Measurements from ENCODE around the gene WHRN. TPM values are rescaled to one million over a fixed set of nuclear protein-coding genes. Genes with fewer than 3 reads are reported as not detected.

WHRN gene
- total and polyA plus RNA-seq, 2 donors, result 2.4 to 12.1 TPM

DNA sequence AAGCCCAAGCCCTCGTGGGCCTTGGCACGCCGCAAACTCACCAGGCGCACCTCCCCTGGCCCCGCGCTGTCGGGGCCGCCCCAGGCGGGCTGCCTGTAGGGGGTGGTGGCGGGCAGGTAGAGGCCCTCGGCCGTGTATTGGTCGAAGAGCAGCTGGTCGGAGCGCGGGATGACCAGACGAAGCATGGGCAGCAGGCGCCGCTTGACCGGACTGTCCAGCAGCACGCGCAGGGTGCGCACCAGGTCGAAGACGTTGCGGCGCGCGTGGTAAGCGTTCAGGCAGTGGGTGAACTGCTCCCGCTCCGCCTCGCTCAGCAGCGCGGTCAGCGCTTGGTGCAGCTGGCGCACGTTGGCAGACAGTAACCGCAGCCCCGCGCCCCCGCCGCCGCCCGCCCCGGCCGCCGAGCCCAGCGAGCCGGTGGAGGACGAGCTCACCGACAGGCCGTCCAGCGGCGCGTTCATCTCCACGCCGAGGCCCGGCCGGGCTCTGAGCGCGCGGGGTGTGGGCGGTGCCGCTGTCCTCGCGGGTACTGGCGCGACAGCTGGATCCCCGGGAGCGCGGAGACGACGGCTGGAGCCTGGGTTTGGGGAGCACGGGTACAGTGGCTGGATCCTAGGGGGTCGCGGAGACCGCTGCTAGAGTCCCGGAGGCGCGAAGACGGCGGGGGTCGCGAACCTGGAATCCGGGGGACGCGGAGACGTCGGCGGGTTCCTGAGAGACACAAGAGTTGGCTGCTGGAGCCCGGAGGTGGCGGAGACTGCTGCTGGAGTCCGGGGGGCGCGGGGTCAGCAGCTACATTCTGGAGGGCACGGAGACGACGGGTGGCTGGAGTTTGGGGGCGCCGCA, 709 bp downstream of the WHRN start:
- Histone ChIP-seq H3K4me1 (ENCODE audit: insufficient read depth) (no peaks in the 10 kb centered on the region), H3K27ac (ENCODE audit: low read depth) (no peak overlapping the region), H3K36me3 (ENCODE audit: insufficient read depth) (no peaks in the 10 kb centered on the region), H3K4me3 (ENCODE audit: low read depth, low read length) (peak overlapping the region; percentile 83)
- no peak for DNase-seq (ENCODE audit: extremely low spot score)
- 5% methylated on average over 101 of the region's 101 CpGs for WGBS

DNA sequence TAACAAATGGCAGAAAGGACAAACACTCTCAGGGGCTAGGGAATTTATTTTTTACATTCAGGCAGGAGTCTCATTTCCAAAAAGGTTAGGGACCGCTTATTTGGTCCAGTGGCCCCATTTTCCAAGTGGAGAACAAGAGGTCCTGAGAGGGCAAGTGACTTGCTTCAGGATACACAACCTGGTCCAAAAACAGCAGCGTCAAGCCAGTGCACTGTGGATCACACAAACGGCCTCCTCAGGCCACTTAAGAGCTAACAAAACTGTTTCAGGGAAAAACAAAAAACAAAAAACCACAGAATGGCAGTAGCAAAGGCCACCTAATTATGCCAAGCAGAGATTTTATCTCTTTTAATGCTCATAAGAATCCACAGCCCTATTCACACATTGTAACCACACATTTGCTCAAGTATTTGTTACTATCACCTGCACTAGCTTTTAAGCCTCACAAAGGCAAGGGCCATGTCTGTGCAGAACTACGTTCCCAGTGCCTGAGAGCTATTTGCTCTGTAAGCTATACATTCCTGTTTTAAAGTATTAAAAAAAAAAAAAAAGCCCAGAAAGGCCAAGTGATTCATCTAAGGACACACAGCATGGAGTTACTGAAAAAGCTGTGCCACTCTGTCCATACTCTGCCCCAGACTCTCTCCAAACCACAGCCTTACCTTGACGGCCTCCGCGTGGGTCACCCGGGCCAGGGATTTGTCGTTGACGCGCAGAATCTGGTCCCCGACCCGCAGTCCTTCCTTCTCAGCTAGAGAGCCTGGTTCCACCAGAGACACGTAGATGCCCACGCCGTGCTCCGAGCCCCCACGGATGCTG, 1.5 kb downstream of the WHRN start:
- no peak overlapping the region for H3K27ac ChIP-seq (ENCODE audit: low read depth)
- H3K36me3 ChIP-seq (ENCODE audit: insufficient read depth), result no peaks in the 10 kb centered on the region
- no peaks in the 10 kb centered on the region for H3K4me1 ChIP-seq (ENCODE audit: insufficient read depth)
- no peak overlapping the region for H3K4me3 ChIP-seq (ENCODE audit: low read depth, low read length)
- WGBS, result 64% methylated on average over 18 of the region's 18 CpGs
- no peak for DNase-seq (ENCODE audit: extremely low spot score)

DNA sequence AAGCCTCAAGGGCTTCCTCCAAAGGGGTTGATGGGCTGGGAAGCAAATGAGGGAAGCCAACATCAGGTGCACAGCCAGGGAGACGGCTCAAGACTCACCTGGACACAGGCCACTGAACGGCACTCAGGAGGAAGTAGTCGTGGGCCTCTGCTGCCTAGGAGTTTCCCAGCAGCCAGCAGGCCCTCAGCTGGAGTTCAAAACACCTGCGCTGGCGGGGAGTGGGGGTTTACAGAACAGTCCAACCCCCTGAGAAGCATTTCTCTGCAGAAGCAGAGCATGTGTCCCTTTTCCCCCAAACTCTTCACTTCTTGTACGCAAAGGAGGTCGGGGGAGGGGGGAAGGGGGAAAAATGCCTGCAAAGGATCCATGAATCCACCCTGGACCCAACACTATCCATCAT, 2.3 kb downstream of the WHRN start:
- no peak for DNase-seq (ENCODE audit: extremely low spot score)
- 47% methylated on average over 7 of the region's 7 CpGs for WGBS
- no peaks in the 10 kb centered on the region for H3K36me3 ChIP-seq (ENCODE audit: insufficient read depth)
- no peak overlapping the region for H3K27ac ChIP-seq (ENCODE audit: low read depth)
- no peaks in the 10 kb centered on the region for H3K4me1 ChIP-seq (ENCODE audit: insufficient read depth)
- H3K4me3 ChIP-seq (ENCODE audit: low read depth, low read length), result no peak overlapping the region

DNA sequence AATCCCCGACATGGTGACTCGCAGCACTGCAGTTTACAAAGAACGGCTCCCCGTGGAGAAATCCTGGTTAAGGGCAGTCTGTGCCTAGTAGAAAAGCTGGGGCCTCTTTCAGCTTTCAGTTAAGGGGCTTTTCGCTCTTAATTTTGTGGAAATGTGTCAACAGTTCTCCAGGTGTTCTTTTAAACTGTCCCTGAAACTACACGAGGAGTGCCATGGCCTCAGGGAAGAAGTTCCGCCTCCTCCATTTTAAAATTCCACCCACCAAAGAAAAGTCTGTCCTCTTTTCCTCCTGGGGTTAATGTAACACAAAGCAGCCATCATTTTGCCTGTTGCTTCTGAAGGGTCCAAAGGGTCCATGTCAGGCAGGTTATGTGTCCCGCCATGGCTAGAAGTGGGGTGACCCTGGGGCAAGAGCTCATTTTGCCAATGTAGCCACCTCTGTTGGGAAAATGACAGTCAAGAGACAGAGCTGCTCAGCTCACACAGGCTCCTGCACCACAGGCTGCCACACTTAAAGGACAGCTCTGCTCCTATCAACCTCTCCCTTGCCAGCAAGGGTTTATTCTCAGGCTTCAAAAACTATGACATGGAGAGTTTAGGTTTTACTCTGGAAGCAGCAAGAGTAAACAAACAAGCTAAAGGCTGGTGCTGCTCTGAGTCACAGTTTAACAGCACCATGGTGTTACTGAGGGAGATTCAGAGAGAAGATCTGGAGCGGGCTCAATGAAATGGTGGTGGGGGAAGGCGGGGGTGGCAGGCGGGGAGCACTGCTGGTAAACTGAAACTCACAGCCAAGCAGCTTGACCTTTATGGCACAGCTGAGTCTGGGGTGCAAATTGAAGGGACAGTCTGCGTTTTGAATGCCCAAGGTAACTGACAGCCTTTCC, 3.2 kb downstream of the WHRN start:
- Histone ChIP-seq H3K4me1 (ENCODE audit: insufficient read depth) (no peaks in the 10 kb centered on the region), H3K36me3 (ENCODE audit: insufficient read depth) (no peaks in the 10 kb centered on the region), H3K4me3 (ENCODE audit: low read depth, low read length) (no peak overlapping the region), H3K27ac (ENCODE audit: low read depth) (no peak overlapping the region)
- no peak for DNase-seq (ENCODE audit: extremely low spot score)
- 38% methylated on average over 12 of the region's 12 CpGs for WGBS

DNA sequence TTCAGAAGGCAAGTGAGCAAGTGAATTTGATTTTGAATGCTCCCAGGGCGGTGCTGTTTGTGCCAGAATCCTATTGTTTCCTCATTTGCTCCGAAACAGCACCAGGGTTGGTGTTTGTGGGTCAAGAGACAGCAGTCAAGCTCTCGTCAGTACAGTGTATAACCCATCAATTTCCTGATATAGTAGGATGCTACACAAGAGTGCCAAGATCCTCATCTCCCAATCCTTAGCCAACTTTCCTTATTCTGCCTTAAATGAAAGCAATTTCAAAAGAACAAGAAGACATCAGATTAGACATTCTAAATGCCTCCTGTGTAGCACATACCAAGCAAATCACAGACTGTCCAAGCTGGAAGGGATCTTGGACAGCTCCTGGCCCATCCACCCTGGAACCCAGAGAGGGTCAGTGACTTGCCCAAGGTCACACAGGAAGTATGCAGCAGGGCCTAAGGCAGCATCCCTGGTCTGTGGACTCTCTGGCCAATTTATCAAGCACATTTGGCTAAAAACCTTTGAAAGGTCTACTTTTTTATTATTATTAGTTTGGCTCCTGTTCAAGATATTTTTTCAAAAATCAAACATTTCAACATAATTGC, 4.5 kb downstream of the WHRN start:
- Histone ChIP-seq H3K4me3 (ENCODE audit: low read depth, low read length) (no peak overlapping the region), H3K36me3 (ENCODE audit: insufficient read depth) (no peaks in the 10 kb centered on the region), H3K4me1 (ENCODE audit: insufficient read depth) (no peaks in the 10 kb centered on the region), H3K27ac (ENCODE audit: low read depth) (no peak overlapping the region)
- no peak for DNase-seq (ENCODE audit: extremely low spot score)
- 90% methylated on average over 3 of the region's 3 CpGs for WGBS

DNA sequence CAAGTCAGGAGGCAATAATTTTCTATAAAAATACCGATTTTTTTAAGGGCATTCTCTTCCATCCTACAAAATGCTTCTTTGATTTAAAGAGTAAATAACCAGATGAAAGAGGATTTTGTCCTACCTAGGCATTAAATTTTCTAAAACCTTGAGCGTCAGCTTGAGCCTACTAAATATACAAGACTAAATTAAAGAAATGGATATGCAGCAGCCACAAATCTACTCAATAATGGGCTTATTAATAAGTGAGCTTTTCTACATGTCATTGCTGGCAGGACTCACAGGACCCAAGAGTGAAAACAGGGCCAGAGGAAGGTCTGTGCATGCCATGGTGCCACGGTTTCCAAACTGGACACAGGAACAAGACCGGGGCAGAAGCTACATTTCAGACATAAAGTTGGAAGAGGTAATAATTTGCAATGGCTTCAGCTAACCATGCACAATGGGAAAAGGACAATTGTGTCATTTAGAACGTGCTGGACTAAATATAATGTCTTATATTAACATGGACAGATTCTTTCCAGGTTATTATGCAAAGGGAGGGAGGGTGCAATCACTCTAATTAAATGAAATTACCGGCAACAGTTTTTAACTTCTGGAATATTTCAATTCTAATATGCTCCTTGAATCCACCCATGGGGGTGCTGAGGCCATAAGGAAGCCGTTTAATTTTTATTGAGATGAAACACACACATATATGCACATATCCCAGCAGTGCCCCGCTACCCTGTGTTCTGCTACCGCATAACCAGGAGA, 5.2 kb downstream of the WHRN start:
- DNase-seq (ENCODE audit: extremely low spot score), result no peak
- Histone ChIP-seq H3K4me3 (ENCODE audit: low read depth, low read length) (no peak overlapping the region), H3K27ac (ENCODE audit: low read depth) (no peak overlapping the region), H3K4me1 (ENCODE audit: insufficient read depth) (no peaks in the 10 kb centered on the region), H3K36me3 (ENCODE audit: insufficient read depth) (no peaks in the 10 kb centered on the region)
- 87% methylated on average over 9 of the region's 9 CpGs for WGBS

DNA sequence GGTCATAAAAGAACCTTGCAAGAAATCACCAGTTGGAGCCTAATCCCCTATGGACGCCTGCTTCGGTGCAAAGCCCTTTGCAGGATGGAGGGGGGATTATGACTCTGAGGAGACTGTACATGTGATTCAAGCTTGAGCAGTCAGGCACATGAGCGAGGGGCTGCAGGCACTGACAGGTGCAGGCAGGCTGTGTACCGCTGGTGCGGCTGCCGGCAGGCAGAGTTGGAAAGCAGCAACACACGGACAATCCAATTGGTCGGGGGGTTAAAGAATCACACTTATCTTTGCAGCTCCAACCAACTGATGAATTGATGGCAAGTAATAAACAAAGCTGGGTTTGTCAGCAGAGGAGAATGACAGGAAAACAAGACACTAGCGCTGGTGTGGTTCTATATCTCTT, 5.7 kb downstream of the WHRN start:
- Histone ChIP-seq H3K36me3 (ENCODE audit: insufficient read depth) (no peaks in the 10 kb centered on the region), H3K4me3 (ENCODE audit: low read depth, low read length) (no peak overlapping the region), H3K27ac (ENCODE audit: low read depth) (no peak overlapping the region), H3K4me1 (ENCODE audit: insufficient read depth) (no peaks in the 10 kb centered on the region)
- WGBS, result 71% methylated on average over 9 of the region's 9 CpGs
- DNase-seq (ENCODE audit: extremely low spot score), result no peak

DNA sequence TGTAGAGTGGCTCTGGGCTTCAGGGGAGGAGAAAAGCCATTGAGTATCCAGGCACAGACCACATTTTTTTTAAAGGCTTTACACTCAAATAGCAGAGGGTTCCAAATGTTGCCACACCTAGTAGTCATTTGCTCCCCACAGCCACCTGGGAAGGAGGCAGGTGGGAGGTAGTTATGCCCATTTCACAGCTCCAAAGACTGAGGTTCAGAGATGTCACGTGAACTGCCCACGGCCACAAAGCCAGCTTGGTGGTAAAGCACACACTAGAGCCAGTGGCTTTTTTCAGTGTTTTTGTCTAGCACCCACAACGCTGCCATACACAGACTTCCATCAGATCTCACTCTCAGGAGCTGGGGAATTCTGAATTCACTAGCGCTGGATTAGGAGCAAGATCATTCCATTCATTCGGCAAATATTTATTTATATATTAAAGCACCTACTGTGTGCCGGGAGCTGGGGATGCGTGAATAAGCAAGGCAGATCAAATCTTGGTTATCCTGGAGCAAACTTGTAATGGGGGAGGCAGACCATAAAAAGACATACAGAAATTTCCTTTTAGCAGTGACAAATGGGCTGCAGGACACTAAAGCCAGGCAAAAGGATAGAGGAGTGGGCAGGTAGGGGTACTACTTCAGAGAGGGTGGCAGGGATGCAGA, 7.4 kb downstream of the WHRN start:
- Histone ChIP-seq H3K4me1 (ENCODE audit: insufficient read depth) (no peaks in the 10 kb centered on the region), H3K36me3 (ENCODE audit: insufficient read depth) (no peaks in the 10 kb centered on the region), H3K4me3 (ENCODE audit: low read depth, low read length) (no peak overlapping the region), H3K27ac (ENCODE audit: low read depth) (no peak overlapping the region)
- no peak for DNase-seq (ENCODE audit: extremely low spot score)
- 93% methylated on average over 7 of the region's 7 CpGs for WGBS

DNA sequence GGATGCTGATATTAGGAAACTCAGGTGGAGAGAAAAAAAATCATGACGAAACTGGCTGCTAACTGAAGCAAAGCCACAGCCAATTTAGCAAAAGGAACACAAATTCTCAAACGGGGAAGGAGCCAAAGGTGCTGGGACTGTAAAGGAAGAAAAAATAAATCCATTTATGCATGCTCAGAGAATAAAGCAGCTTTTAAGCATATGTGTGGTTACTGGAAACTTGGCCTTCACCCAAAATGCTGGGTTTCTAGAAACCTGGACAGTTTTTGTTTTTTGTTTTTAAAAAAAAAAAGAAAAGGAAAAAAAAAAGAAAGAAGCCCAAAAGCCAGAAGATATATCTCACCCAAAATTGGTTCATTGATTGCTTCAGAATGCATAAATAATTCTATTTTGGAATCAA, 8.0 kb downstream of the WHRN start:
- DNase-seq (ENCODE audit: extremely low spot score), result no peak
- 59% methylated on average over 2 of the region's 2 CpGs for WGBS

DNA sequence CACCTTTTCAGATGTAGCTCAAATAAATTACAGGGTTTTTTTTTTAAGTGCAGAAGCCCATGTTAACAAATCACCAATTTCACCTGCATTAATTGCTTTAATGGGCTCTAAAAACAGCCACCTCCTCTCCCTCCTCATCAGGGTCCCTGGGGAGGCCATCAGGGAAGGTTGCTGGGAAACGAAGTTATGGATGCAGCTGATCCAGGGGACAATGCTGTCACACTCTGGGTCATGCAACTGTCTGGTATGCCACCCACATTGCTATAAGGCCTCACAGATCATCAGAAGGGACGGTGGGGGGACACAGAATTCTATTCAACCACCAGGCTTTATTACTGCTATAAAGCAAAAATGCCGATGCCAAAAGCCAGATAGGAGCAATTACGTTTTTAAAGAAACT, 9.3 kb downstream of the WHRN start:
- Histone ChIP-seq H3K4me1 (ENCODE audit: insufficient read depth) (no peaks in the 10 kb centered on the region), H3K27ac (ENCODE audit: low read depth) (no peak overlapping the region), H3K36me3 (ENCODE audit: insufficient read depth) (no peaks in the 10 kb centered on the region), H3K4me3 (ENCODE audit: low read depth, low read length) (no peak overlapping the region)
- 80% methylated on average over 4 of the region's 4 CpGs for whole genome bisulfite sequencing
- DNase-seq (ENCODE audit: extremely low spot score), result no peak

More for the DNA sequence above, 8.0 kb downstream of the WHRN start:
- no peak overlapping the region for H3K27ac ChIP-seq (ENCODE audit: low read depth)
- no peaks in the 10 kb centered on the region for H3K4me1 ChIP-seq (ENCODE audit: insufficient read depth)
- H3K36me3 ChIP-seq (ENCODE audit: insufficient read depth), result no peaks in the 10 kb centered on the region
- no peak overlapping the region for H3K4me3 ChIP-seq (ENCODE audit: low read depth, low read length)

DNA sequence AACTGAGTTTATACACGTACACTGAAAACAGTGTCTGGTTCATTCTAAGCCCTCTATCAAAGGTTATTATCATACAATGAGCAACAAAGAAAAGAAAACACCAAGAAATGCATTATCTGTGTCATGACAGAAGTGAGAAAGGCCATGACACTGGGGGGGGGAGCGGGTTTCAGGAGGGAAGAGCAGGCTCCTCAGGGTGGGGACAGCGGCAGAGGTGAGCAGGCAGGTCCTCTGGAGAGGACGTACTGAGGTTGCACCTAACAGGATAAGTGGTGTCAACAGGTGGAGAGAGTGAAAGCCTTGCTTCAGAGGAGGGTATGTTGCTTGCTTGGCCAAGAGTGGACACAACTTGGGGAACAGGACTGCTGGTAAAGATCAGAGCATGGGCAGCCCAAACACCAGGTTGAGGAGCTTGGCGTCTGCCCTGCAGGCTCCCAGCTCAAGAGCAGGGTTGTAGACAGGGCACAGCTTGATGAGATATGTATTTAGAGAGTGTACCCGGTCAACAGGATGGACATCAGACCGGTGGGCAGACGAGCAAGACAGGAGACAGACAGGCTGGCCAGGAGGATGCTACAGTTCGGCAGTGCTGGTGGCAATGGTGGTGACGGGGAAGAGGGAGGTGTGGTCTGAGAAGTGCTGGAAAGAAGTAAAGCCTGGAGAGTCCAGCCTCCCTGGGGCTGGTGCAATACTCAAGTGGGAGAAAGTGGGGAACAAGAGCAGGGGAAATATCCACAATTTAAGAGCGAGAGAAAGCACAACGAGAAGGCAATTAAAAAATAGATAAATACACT, 10.3 kb downstream of the WHRN start:
- Histone ChIP-seq H3K36me3 (ENCODE audit: insufficient read depth) (no peaks in the 10 kb centered on the region), H3K4me1 (ENCODE audit: insufficient read depth) (no peaks in the 10 kb centered on the region), H3K4me3 (ENCODE audit: low read depth, low read length) (no peak overlapping the region), H3K27ac (ENCODE audit: low read depth) (no peak overlapping the region)
- DNase-seq (ENCODE audit: extremely low spot score), result no peak
- WGBS, result 79% methylated on average over 12 of the region's 12 CpGs

Data from urinary bladder (tissue), 4 donors.